GM23338 (cell line): Measurements from ENCODE around the gene CACNA1S.

Experiments used
- CTCF ChIP-seq, 2 experiments: fragments of 200-600 bp in 1 of 2; sonication (generic) in 1 of 2; conservative IDR thresholded peaks; 2 replicates each; pipeline versions ENCODE4 v1.5.1 to v1.6.1; 2016 to 2017; ENCODE audit warnings: antibody characterized with exemption in 2 of 2, low read depth in 2 of 2, mild to moderate bottlenecking in 2 of 2, moderate library complexity in 1 of 2
- EZH2 ChIP-seq: fragments of 200-600 bp; sonication (generic); IDR thresholded peaks from one replicate; pipeline ENCODE4 v1.8.0; 2017; ENCODE audit warnings: antibody characterized with exemption, mild to moderate bottlenecking, low read depth; ENCODE audit not compliant: unreplicated experiment
- EZH2phosphoT487 ChIP-seq: fragments of 200-600 bp; sonication (generic); IDR thresholded peaks from one replicate; pipeline ENCODE4 v1.8.1; 2018; ENCODE audit warnings: antibody characterized with exemption; ENCODE audit not compliant: unreplicated experiment
- JUNB ChIP-seq: IDR thresholded peaks from one replicate; pipeline ENCODE4 v1.6.1; 2016; ENCODE audit warnings: antibody characterized with exemption; ENCODE audit not compliant: unreplicated experiment
- POLR2AphosphoS5 ChIP-seq: IDR thresholded peaks from 2 replicates; pipeline ENCODE4 v1.6.1; 2016; ENCODE audit warnings: antibody characterized with exemption, low read depth

GRCh38 chr1:201080135-201080534 lies 32.1 kb downstream of the CACNA1S start:
- no peak for TF ChIP-seq EZH2
- TF ChIP-seq CTCF (conservative IDR thresholded peaks at IDR 0.05; ENCODE audit: low read depth in 2 of 2) = peak in 1 of 2 experiments; percentile 27; a peak in 2 of 4 replicates
- no peak for TF ChIP-seq EZH2phosphoT487
- TF ChIP-seq JUNB = no peak
- no peak for TF ChIP-seq POLR2AphosphoS5
